GM18498 (cell line): ENCODE results near the gene TAF4.

ENCODE experiments used
- ATAC-seq: cut with Tn5 transposase; IDR thresholded peaks from one replicate; pipeline ENCODE4 v1.9.1; 2021; ENCODE audit warnings: mild to moderate bottlenecking, moderate library complexity; ENCODE audit not compliant: unreplicated experiment

TAF4 gene

DNA sequence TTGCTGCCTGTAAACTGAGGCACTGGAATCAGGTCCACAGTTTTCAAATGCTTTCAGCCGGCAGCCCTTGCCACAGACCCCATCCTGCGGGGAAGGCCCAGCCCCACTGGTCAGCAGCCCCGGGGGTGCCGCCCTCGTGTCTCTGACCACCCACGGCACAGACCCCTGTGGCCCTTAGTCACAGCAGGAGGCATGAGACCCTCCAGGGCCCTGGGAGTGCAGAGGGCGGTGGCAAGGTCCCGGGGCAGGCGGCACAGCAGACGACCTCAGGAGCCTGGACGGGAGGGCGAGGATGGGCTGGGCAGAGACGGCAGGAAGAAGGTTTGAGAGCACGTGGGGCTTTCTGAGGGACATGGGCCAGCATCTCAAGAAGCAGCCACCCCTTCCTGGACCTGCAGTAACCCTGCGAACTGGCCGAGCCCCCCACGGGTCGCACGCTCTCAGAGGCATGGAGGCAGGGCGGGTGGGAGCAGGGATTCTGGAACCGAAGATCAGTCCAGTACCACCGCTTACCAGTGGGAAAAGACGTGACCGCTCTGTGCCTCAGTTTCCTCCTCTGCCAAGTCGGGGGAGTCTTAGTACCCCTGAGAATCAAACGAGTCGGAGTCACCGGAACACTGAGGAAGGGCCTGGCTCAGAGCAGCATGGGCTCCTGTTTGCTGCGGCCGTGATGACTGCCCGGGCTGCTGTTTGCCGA, 140.7 kb downstream of the TAF4 start:
- ATAC-seq: no peak
